CMK (cell line): ENCODE measurements around the gene TMEM198.
A peak's percentile ranks its signal among the peaks of the same experiment; 100 is the strongest.

ENCODE experiments used
- DNase-seq: peaks from one replicate; pipeline ENCODE4 v3.0.0-alpha.2; 2010; ENCODE audit warnings: low read depth

The TMEM198 gene

GRCh38 chr2:219525533-219526232 lies 18.1 kb upstream of the TMEM198 start:
- DNase-seq = peak; percentile 83

DNA sequence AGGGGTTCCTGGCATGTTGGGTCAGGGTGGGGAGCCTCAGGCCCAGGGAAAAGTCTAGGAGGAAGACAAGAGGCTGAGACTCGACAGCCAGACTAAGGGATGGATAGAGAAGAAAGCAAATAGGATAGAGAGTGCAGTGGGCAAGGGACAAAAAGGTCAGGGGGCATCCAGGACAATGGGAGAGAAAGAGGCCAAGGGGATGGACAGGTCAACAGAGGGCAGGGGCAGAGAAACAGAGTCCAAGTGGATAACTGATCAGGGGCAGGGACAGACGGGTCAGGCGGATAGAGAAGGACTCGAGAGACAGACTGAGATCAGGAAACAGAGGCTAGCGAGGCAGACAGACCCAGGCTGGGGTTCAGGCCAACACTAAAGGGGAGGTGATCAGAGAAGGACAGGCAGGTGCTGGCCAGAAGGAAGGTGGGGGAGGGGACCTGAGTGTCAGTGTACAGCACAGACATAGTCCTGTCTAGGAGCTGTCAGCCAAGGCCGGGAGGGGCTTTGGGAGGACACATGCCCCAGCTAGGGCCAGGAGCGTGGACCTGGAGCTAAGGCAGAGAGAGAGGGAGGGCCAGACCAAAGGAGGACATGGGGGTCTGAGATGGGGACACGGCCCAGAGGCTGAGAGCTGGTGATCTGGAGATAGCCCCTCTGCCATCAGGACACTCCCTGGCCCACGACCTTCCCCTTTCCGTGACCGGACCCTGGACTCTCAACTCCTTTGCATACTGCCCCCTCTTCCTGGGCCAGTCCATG lies 17.3 kb upstream of the TMEM198 start:
- DNase-seq = no peak

DNA sequence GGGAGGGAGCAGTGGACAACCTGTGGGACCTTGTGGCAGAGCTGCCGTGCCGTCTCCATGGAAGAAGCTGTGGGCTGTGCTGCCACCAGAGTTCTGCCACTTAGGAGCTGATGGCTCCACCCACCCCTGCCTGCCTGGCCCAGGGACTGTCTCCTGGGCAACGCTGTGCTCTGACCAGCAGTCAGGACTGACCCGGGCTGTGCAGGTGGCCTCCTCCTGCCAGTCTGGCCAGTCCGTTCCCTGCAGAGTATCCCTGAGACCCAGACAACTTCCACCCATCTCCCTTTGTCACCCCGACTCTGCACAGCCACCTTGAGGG lies 16.8 kb upstream of the TMEM198 start:
- no peak for DNase-seq

DNA sequence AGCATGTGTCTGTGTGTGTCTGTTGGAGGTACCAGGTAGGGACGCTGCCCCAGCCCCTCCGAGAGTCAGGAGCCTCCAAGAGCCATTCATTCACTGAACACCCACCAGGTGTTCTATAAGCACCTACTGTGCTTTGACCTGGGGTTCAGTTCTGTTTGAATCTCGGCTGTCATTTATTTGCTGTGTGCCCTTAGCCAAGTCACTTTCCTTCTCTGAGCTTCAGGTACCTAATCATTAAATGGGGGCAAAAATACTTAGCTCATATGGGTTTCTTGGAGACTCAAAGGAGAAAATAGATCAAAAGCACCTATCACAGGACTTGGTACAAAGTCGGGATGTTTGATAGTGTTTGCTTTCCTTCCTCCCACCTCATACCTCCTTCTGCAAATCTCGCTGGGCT lies 16.4 kb upstream of the TMEM198 start:
- DNase-seq = no peak

GRCh38 chr2:219530048-219530963 lies 13.5 kb upstream of the TMEM198 start:
- no peak for DNase-seq

GRCh38 chr2:219531639-219532377 lies 12.0 kb upstream of the TMEM198 start:
- no peak for DNase-seq

GRCh38 chr2:219532378-219532649 lies 11.5 kb upstream of the TMEM198 start:
- no peak for DNase-seq

- no peak for DNase-seq
Measured at GRCh38 chr2:219533930-219534661, 9.7 kb upstream of the TMEM198 start.

- no peak for DNase-seq
Measured at GRCh38 chr2:219536425-219536824, 7.4 kb upstream of the TMEM198 start.

DNA sequence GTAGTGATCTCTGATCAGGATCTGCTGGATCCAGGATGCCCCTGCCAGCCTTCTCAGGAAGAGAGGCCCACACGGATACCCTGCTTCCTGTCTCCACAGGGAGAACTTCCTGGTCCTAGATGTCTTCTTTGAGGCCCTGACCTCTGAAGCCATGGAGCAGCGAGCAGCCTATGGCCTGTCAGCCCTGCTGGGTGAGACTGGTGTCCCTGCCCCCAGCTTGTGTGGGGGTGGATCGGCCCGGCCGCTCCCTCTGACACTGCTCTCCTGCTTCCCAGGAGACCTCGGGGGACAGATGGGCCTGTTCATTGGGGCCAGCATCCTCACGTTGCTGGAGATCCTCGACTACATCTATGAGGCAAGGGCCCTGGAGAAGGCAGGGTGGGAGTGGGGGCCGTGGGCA lies 6.9 kb upstream of the TMEM198 start:
- no peak for DNase-seq

GRCh38 chr2:219537657-219538488 lies 6.0 kb upstream of the TMEM198 start:
- DNase-seq = no peak

DNA sequence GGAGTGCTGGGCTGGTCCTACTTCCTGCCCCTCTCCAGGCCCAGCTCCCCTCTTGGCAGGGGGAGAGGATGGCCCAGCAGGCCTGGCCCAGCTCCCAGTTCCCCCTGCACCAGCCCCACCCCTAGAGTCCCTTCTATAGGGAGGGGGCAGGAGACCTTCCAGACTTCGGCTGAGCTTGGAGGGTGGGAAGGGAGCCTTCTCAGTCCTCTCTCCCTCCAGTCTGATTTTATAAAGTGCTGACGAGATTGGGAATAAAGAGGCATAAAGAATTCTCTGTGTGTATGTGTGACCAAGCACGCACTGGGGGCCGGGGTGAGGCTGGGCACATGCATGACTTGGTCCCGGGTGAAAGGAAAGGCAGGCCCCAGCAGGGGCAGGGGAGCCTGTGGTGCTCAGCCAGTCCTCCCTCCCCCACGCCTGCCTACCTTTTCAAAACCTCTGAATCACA lies 5.3 kb upstream of the TMEM198 start:
- no peak for DNase-seq

DNA sequence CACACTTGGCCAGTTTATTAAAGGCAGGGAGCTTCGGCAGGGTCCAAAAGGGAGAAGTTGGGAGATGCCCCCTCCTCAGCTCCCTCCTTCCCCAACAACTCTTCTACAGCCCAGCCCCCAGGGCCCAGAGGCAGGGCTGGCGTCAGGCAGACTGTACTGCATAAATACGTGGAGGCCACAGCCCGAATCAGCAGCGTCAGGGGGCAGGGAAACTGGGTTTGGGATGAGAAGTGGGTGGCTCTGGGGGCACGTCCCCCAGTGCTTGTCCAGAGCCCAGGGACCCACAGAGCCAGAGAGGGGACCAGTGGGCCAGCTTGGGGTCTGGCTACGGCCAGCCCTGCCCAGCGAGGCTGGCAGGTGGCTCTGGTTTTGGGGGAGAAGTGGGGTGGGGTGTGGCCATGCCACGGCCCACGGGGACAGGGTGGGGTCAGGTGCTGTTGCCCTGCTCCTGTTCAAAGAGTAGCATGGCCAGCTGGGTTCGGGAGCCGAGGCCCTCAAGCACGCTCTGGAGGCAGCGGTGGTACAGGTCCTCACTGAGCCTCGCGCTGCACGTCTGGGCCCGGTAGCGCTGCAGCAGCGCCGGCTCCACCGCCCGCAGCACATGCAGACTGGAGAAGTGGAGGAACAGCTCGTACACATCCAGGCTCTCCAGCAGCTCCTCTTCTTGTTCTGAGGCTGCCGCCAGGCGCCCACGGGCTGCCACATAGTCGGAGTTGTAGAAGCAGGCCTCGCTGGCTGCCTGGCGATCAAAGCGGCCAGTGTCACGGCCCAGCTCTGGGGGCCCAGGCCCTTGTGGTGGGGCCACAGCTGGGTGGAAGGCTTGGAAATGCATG lies 4.7 kb upstream of the TMEM198 start:
- DNase-seq = no peak

DNA sequence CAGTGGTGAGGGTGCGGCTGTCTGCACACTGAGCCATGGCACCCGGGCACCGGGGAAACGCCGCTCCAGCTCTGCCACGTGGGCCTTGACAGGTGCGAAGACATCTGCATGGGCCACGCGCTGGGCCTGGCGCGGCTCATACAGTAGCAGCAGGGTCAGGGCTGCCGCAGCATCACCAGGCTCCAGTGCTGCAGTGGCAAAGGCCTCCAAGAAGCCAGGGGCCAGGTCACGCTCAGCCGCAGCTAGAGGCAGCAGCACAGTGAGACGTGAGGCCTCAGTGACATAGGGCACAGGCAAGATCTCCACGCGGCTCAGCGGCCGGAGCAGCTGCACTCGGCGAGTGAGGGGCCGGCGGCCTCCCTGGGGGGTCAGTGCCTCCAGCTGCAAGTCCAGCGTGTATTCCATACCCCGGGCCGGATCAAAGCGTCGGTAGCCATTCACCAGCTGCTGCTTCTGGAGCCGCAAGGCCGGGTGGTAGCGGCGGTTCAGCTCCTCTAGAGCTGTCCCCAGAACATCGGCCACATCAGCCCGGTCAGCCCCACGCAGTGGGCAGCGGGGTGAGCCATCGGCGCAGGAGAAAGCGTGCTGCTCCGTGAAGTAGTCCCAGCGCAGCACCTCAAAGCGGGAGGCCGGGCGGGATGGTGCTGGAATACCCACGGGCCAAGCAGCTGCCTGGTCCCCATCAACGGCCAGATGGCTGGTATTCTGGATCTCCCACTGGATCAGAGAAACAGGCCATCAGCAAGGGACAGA lies 3.7 kb upstream of the TMEM198 start:
- DNase-seq = no peak

DNA sequence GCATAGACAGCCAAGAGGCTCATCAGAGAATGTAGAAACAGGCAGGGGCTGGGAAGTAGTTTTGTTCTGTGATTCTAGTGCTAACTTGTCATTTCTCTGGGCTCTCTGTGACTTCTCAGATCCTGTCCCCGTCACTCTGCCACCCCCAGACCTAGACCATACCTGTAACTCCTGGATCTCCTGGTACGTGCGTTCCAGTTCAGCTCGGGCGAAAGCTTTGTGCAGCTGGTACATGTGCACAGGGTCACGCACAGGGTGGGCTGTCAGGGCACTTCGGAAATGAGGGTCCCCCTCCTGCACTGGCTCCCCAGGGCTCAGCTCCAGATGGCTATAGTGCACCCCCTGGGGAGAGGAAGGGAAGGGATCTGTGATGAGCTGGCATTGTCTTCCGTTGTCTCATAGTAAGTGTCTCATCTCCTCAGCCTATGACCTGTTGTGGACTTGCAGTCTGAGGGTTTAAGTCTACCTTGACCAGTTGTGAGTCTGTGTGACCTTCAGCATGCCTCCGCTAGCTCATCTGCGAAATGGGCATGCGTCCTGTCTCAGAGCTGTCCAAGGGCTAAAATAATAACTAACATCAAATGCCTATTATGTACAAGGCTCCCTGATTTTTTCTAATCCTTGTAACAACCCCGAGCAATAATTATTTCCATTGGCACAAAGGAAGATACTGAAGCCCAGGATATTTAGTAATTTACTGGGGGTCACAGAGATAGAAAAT lies 2.9 kb upstream of the TMEM198 start:
- no peak for DNase-seq

GRCh38 chr2:219541611-219542180 lies 2.1 kb upstream of the TMEM198 start:
- no peak for DNase-seq

GRCh38 chr2:219542931-219543595 lies 765 bp upstream of the TMEM198 start:
- DNase-seq = no peak
